Activated T-cell treated with anti-CD3 and anti-CD28 coated beads for 48 hours (primary cell): Measurements from ENCODE around the gene CXCR2.
"Not testable (repeated sequence)": the region's sequence is repeated elsewhere in the genome, so short reads cannot be mapped to it uniquely, and the experiment has no call there.

Source experiments
- DNase-seq: peaks from one replicate; pipeline ENCODE4 v3.0.0-alpha.2; 2020; ENCODE audit warnings: low read depth

CXCR2 gene

DNA sequence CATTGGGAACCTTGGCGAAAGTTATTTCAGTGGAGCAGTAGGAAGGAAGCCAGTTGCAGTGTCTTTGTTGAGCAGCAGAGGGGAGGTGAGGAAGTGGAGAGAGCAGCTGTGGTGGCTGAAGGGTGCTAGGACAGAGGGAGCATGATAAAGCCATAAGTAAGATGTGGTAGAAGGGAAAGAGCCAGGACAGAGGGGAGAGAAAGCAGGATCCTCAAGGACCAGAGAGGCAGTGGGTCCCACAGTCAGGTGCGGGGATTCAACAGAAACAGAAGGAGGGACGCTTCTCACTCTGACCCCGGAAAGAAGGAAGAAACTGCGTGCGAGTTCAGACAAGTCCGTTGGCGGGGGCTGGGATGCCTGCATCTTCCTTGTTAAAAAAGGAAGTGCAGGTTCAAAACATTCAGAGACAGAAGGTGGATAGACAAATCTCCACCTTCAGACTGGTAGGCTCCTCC, at the start of gene CXCR2:
Gene CXCR2 (plus strand): TSS at position 403 of the 455 bp plus-strand sequence. CDS start 8,774 bp downstream, outside the sequence.
- DNase-seq = no peak

DNA sequence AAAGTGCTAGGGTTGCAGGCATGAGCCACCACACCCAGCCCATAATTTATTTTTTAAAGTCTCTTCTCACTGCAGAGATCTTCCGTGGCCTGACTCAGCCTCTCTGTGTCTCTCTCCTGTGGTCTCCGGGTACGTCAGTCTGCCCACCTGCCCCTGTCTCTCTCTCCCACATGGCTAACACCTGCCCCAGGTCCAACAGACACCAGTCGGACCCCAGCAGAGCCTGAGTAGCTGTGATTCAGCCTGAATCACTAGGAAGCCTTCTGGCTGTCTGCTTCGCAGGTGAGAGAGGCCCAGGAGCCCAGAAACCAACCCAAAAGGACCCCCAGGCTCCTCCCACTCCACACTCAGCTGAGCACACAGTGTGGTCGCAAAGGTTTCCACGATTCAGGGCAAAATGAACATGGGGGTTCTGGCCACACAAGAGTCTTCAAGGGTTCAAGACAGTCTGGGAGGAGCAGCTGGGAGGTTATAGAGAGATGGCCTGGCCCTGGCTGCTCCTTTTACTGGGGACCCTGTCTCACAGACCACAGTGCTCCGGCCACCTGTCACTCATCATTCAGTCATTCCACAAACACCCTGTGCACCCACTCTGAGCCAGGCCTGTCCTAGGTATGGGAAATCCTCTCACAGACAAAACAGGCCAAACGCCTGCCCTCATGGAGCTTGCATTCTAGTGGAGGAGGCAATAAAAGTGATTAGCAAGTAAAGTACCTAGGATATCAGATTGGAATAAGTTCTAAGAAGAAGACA, 48.2 kb upstream of the CXCR2 start:
- no peak for DNase-seq

DNA sequence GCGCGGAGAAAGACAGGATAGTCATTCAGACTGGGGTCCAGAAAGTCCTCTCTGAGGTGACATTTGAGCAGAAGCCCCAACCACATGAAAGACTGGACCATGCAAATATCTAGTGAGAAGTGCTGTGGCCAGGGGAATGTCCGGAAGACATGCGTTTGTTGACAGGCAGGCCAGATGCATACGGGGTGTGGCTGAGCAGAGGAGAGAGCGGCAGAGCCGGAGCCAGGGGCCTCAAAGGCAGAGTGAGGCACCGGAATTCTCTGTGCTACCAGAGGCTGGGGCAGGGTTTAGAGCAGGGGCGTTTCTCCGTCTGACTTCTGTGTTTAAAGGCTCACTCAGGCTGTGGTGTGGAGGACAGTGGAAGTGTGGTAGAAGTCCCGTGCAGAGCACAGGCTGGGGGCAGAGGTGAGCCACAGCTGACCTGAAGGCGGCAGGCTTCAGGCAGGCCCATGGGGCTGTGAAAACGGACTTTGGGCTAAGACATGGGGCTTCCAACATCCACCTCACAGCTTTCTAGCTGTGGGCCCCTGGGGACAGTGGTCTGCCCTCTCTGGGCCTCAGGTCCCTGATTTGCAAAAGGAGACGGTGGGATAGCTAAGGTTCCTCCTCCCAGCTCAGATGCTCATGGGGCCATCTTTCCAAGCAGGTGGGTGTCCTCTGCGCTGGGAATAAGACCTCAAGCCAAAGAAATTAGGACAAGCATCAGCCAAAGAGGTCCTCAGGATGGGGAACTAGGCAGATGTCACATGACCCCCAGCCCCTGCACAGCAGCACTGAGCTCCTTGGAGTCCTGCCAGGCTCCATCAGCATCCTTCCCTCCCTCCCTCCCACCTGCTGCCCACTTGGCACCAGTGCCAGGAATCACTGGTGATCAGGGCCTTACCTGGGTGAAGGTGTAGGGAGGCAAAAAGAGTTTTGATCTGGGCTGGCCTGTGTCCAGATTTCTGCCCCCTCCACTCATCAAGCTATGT, 45.6 kb upstream of the CXCR2 start:
- DNase-seq = no peak

DNA sequence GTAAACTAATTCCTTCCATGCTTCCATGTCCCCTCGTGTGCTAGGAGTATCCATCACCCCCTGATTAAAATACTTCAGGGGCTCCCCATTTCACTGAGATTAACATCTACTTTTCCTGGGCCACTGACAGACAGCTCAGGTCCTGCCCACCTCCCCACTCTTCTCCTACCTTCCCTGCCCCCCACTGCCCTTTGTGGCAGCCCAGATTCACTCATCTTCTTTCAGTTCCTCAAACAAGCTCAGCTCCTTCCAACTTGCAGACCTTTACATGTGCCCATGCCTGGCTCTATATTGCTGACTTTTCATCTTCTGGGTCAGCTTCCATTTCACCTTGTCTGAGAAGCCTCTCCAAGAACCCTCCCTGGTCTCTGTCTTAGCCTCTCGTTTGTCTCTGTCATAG, 44.8 kb upstream of the CXCR2 start:
- no peak for DNase-seq

DNA sequence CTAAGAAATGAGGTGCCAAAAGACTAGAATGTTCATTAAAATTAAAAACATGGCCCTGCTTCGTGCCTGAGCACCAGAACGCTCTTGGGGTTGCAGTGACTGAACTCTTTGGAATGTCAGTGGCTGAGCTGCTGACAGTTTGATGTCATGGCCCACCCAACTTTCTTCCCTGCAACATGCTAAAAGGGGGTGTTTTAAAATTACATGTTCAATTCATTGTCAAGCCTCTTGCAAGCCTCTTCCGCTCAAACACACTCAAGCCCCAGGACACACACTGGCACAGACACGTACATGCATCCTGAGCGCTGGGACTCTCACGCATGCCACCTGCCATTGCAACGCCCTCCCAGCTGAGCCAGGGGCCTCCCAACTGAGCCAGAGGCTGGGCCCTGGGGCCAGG, 44.1 kb upstream of the CXCR2 start:
- no peak for DNase-seq

DNA sequence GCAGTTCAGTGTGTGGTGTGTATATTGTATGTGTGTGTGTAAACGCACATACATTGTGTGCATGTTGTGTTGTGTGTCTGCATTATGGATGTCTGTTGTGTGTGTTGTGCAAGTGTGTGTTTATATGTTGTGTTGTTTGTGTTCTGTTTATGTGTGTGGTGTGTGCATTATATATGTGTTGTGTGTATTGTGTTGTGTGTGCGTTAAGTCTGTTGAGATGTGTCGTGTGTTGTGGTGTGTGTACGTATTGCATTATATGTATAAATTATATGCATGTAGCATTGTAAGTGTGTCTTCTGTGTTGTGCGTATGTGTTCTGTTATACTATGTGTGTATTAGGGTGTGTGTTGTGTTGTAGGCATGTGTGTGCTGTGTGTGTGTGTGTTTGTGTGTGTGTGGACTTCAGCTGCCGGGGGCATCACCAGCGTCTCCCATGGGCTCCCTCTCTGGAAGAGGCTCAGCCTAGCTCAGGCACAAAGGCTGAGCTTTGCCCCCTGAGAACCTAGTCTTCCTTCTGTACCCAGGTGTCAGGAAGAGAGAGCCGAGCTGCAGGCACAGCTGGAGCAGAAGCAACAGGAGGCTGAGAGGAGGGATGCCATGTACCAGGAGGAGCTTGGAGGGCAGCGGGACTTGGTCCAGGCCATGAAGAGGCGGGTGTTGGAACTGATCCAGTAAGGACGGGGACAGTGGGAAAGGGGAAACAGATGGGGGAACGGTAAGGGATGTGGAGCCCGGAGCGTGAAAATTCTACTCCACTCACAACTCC, 43.1 kb upstream of the CXCR2 start:
- DNase-seq = no peak

DNA sequence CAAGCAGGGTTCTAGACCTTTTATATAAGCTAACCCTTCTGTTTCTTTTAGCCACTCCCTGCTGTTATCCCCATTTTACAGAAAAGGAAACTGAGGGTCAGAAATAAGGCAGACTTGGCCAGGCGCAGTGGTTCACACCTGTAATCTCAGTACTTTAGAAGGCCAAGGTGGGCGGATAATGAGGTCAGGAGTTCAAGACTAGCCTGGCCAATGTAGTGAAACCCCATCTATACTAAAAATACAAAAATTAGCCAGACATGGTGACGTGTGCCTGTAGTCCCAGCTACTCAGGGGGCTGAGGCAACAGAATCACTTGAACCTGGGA, 42.5 kb upstream of the CXCR2 start:
- DNase-seq = no peak

DNA sequence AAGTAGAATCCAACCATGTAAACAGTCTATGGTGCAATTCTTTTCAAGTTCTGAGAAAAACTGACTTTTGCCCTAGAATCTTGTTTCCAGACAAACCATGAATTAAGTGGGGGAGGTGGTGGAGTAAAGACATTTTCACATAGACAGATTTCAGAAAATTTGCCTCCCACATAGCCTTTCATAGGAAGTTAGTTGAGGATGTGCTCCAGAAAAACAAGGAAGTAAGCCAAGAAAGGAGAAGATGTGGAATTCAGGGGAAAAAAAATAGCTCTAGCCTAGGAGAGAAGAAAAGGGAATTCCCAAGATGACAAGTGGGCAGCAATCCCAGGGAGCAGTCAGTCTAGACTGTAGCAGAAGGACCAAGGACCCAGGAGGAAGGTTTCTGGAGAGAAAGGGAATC, 39.4 kb upstream of the CXCR2 start:
- DNase-seq = no peak

DNA sequence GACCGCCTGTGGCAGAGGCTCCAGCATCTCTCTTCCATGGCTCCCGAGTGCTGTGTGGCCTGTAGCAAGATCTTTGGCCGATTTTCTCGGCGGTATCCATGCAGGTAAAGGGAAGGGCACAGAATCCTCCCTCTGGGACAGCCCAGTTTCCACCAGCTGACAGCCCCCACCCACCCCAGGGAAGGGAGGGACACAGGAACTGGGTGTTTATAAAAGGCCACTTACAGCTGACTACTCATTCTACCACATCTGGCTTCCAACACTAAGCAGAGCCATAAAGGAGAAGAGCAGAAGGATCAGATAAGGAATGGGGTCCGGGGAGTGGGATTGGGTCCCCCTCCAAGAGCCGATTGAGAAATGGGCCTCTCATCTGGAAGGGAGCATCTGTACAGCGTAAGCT, 36.6 kb upstream of the CXCR2 start:
- DNase-seq = no peak

DNA sequence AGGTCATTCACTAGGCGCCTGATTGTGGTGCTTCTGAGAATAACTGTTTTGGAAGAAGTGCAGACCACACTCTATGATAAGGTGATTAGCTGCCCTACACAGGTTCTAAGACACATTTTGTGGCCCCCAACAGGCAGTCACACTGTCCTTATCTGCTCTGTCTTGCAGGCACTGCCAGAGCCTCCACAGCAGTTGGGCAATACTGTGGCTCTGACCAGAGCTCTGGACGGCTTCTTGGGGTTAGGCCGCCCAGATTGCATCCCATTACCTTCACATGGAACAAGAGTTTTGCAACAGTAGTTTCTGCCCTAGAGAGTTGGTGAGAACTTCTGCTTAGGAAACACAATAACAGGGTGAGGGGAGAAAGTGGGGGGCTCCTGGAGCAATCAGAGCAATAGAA, 34.1 kb upstream of the CXCR2 start:
- no peak for DNase-seq

DNA sequence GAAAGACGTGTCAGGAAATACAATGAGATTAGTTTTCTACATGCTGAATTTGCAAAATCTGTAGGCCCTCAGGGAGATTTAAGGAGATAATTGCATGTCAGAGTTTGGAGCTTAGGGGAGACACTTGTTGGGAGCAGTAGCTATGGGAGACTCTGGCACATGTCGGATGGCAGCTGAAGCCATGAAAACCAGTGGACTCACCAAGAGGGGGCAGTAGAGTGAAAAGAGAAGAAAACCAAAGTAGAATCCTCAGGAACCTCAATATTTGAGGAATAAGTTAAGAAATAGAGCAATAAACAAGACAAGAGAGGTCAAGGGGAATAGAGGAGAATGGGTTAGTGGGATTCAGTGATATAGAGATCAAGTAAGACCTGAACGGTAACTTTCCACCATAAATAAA, 31.9 kb upstream of the CXCR2 start:
- no peak for DNase-seq

DNA sequence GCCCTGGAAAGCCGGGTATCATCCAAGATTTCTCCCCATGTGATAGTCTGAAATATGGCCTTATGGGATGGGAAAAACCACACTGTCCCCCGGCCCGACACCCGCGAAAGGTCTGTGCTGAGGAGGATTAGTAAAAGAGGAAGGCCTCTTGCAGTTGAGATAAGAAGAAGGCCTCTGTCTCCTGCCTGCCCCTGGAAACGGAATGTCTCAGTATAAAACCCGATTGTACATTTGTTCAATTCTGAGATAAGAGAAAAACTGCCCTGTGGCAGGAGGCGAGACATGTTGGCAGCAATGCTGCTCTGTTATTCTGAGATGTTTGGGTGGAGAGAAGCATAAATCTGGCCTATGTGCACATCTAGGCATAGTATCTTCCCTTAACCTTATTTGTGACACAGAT, 30.0 kb upstream of the CXCR2 start:
- no peak for DNase-seq

DNA sequence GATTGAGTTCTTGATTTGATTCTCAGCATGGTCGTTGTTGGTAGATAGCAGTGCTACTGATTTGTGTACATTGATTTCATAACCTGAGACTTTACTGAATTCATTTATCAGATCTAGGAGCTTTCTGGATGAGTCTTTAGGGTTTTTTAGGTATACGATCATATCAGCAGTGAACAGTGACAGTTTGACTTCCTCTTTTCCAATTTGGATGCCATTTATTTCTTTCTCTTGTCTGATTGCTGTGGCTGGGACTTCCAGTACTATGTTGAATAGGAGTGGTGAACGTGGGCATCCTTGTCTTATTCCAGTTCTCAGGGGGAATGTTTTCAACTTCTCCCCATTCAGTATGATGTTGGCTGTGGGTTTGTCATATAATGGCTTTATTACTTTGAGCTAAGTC, 27.9 kb upstream of the CXCR2 start:
- DNase-seq = no peak

DNA sequence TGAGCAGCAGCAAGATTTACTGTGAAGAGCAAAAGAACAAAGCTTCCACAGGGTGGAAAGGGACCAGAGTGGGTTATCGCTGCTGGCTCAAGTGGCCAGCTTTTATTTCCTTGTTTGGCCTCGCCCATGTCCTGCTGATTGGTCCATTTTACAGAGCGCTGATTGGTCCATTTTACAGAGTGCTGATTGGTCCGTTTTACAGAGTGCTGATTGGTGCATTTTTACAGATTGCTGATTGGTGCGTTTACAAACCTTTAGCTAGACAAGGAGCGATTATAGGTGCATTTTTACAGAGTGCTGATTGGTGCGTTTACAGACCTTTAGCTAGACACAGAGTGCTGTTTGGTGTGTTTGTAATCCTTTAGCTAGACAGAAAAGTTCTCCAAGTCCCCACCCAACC, 17.0 kb upstream of the CXCR2 start:
- not testable (repeated sequence) for DNase-seq

DNA sequence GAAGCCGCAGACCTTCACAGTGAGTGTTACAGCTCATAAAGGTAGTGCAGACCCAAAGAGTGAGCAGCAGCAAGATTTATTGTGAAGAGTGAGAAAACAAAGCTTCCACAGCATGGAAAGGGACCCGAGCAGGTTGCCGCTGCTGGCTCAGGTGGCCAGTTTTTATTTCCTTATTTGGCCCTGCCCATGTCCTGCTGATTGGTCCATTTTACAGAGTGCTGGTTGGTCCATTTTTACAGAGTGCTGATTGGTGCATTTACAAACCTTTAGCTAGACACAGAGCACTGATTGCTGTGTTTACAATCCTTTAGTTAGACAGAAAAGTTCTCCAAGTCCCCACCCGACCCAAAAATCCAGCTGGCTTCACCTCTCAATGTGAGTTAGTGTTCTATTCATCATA, 4.0 kb upstream of the CXCR2 start:
- not testable (repeated sequence) for DNase-seq

DNA sequence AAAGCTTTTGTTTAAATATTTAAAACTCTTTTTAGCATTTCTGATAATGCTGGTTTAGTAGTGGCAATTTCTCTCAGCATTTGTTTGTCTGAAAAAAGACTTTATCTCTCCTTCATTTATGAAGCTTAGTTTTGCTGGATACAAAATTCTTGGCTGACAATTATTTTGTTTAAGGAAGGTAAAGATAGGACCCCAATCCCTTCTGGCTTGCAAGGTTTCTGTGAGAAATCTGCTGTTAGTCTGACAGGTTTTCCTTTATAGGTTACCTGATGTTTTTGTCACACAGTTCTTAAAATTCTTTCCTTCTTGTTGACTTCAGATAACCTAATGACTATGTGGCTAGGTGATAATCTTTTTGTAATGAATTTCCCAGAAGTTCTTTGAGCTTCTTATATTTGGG, 3.5 kb upstream of the CXCR2 start:
- not testable (repeated sequence) for DNase-seq

DNA sequence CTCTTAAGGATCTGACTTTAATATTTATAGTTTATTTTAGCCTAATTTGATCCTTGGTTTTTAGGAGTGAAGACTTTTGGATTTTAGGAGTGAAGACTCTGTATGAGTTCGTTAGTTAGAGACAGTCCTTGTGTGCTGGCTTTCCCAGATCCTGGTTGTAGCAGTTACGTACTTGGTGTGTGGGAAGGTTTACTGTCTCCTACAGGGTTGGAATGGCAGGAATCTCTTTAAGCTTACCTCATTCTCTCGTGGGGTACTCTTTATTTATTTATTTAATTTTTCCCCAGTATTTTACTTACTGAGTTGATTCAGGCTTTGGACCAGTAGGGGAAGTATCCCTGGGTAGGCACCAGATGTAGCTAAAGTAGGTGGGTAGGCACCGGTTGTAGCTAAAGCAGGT, 1.8 kb upstream of the CXCR2 start:
- no peak for DNase-seq

DNA sequence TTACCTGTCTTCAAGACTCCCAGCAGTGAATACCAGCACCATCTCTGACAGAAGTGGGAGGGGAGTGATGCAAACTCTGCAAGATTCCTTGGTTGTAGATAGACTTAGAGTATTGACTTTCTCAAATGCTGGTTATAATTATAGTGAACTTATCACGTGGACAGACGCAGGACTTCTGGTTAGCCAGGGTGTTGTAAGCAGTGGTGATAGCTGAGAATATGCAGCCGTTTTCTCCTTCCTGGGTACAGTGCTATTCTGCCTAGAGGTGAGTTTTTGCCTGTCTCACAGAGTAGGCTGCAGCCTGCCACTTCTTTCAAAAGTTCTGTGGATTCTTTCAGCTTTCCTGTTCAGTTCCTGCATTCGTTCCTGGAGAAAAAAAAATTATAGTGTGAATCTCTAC, 733 bp upstream of the CXCR2 start:
- DNase-seq = no peak

DNA sequence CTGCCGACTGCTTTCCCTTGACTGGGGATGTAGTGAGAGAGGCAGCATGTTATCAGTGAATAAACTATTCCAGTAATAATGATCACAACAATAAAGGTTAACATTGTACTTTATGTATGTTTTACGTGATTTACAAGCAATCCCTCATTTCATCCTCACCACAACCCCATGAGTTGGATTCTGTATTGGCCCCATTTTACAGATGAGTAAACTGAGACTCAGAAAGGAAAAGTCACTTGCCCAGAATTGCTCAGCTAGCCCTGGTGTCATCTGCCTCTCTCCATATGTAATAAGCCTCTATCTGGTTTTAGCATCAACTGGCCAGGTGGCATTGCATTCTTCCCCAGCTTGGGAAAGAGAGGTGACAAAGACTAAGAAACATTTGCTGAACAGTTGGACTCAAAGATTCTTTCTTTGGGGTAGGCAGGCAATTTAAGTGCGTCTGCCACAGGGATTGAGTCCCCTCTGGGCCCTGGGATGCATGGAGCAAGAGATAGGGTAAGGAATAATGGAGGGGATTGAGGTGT, 2.2 kb downstream of the CXCR2 start:
- no peak for DNase-seq

DNA sequence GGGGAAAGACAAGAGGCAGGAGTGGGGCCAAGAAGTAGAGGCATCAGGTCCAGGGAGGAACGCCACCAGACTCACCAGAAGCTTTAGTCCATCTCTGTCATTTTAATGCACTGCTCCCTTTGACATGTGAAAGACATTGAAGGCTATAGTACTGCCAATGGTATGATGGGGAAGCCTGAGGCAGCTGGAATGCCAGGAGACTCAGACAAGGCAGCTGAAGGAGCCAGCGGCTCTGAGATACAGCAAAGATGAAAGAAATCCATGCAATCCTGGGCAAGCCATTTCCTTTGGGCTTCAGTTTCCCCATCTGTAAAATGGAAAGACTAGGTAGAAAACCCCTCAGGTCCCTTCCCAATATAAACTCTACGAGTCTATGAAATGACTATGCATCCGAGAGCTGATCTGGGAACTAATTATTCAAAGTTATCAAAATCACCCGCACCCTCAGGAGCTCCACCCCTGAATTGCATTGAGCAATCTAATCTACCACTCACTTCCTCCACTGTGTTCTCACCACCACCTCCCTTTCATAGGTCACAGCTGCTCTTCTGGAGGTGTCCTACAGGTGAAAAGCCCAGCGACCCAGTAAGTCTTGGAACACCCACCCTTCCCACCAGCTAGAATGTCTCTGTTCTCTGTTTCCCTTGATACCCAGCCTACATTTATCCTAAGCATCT, 3.1 kb downstream of the CXCR2 start:
- DNase-seq = no peak

DNA sequence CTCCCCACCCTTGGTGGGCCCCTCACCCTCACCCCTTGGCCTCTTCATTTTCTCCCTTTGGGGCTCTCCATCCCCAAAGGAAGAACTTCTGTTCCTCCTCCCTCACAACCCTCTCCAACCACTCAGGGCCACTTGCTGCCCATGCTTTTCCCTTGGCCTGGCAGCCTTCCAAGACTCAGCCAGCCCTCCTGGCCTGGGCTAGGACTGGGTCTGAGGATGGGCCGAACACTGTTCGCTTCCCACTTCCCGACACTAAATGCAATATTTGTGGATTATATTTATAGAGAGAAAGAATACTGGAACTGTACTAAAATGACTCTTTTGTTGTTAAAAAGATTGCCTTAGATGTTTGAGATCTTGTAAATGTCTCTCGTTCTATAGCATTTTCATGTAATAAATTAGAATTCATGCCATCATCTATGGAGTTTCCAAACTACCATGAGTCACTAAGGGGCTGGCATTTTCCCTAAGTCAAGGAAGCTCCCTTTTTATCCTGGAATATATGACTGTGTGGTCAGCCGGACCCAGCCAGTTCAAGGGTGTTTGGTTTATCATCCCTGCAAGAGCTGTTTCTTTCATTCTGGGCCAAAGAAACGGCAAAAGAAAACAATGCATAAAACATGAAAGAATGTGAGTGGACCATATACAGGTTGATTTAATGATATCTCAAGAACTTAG, 3.8 kb downstream of the CXCR2 start:
- no peak for DNase-seq
